Measurements from ENCODE around the gene ERLEC1.
"Not testable (repeated sequence)": the region's sequence is repeated elsewhere in the genome, so short reads cannot be mapped to it uniquely, and the experiment has no call there.

The ERLEC1 gene

GRCh38 chr2:53829273-53829979 lies 42.6 kb downstream of the ERLEC1 start:
- DNase-seq (ENCODE audit: low read depth, low spot score), result no peak

- DNase-seq (ENCODE audit: low read depth, low spot score), result not testable (repeated sequence)
Observed at GRCh38 chr2:53829980-53830290, 43.1 kb downstream of the ERLEC1 start.

- no peak for DNase-seq (ENCODE audit: low read depth, low spot score)
Observed at GRCh38 chr2:53840580-53840979, 53.7 kb downstream of the ERLEC1 start.

GRCh38 chr2:53841651-53842050 lies 54.8 kb downstream of the ERLEC1 start:
- DNase-seq (ENCODE audit: low read depth, low spot score), result not testable (repeated sequence)

GRCh38 chr2:53842891-53843290 lies 56.0 kb downstream of the ERLEC1 start:
- DNase-seq (ENCODE audit: low read depth, low spot score), result no peak

- DNase-seq (ENCODE audit: low read depth, low spot score), result no peak
Observed at GRCh38 chr2:53843595-53843994, 56.8 kb downstream of the ERLEC1 start.

GRCh38 chr2:53848062-53848461 lies 61.2 kb downstream of the ERLEC1 start:
- no peak for DNase-seq (ENCODE audit: low read depth, low spot score)

GRCh38 chr2:53851052-53851757 lies 64.4 kb downstream of the ERLEC1 start:
- not testable (repeated sequence) for DNase-seq (ENCODE audit: low read depth, low spot score)

- DNase-seq (ENCODE audit: low read depth, low spot score), result no peak
Observed at GRCh38 chr2:53852532-53852931, 65.7 kb downstream of the ERLEC1 start.

- DNase-seq (ENCODE audit: low read depth, low spot score), result no peak
Observed at GRCh38 chr2:53854678-53855077, 67.8 kb downstream of the ERLEC1 start.

GRCh38 chr2:53856272-53856671 lies 69.4 kb downstream of the ERLEC1 start:
- DNase-seq (ENCODE audit: low read depth, low spot score), result no peak

- peak; percentile 73 for DNase-seq (ENCODE audit: low read depth, low spot score)
Observed at GRCh38 chr2:53859206-53860181, 72.7 kb downstream of the ERLEC1 start, which contains the start of gene GPR75. TSS of gene GPR75 (minus strand) at chr2:53859967. CDS start at chr2:53854756, 5,211 bp downstream.

- no peak for DNase-seq (ENCODE audit: low read depth, low spot score)
Observed at GRCh38 chr2:53861824-53862223, 75.0 kb downstream of the ERLEC1 start.

- no peak for DNase-seq (ENCODE audit: low read depth, low spot score)
Observed at GRCh38 chr2:53863538-53864227, 76.8 kb downstream of the ERLEC1 start.

GRCh38 chr2:53865264-53865663 lies 78.4 kb downstream of the ERLEC1 start:
- no peak for DNase-seq (ENCODE audit: low read depth, low spot score)

- DNase-seq (ENCODE audit: low read depth, low spot score), result no peak
Observed at GRCh38 chr2:53865962-53866361, 79.1 kb downstream of the ERLEC1 start.

GRCh38 chr2:53867169-53867568 lies 80.3 kb downstream of the ERLEC1 start:
- no peak for DNase-seq (ENCODE audit: low read depth, low spot score)

- DNase-seq (ENCODE audit: low read depth, low spot score), result no peak
Observed at GRCh38 chr2:53867773-53868172, 80.9 kb downstream of the ERLEC1 start.
